H54 (cell line): ENCODE results near the gene CRIP2.

Source experiments
- DNase-seq: peaks from one replicate; pipeline ENCODE4 v3.0.0; 2011; ENCODE audit warnings: low spot score, mixed read lengths; ENCODE audit not compliant: insufficient read length
- FAIRE-seq: peaks from 3 replicates; lab custom pipeline; 2011; peaks lifted over from hg19 to GRCh38; lab: Jason Lieb, UNC
- POLR2A ChIP-seq: IDR thresholded peaks from 2 replicates; pipeline ENCODE4 v1.6.1; 2011; ENCODE audit warnings: low read depth, mild to moderate bottlenecking, low read length

The CRIP2 gene

GRCh38 chr14:105480199-105480746 is 5.7 kb downstream of the CRIP2 start:
- FAIRE-seq (no peak), DNase-seq (no peak)
- no peak for TF ChIP-seq POLR2A

DNA sequence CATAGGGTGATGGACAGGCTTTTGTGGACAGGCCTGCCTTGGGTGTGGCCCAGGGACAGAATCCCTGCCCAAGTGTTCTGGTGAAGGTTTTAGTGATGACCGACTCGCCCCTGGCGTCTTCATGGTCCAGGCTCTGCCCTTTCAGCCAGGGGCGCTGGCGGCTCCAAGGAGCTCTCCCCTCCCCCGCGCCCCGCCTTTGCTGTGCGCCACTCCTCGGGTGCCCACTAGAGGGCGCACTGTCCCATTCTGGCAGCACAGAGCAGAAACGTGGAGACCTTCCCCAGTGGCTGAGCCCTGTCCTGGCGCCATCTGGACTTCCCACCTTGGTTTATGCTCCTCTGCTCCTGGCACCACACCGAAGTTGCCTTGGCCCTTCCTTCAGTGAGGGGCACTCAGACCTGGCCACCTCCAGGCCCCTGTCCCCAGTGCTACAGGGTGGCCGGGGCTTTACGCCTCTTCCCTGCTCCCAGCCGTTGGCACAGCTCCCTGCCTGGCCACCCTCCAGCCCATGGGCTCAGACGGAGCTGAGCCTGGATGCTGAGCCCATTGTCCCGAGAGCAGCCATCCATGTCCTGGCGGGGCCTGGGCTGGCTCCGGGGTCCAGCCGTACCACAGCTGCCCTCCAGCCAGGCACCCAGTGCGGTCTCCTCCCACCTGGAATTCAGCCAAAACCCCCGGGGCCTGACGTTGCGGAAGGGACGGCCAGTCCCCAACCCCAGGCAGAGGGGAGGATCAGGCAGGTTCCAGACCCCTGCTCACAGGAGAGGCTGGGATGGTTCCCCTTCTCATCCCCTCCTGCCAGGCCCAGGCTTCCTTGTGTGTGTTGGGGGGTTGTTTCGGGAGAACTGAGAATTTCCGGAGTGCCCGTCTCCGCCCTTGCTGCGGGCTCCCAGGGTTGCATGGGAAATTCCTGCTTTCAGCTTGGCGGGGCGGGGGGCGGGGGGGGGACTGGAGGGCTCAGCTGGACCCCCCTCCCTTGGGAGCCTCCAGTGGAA is 6.5 kb downstream of the CRIP2 start:
- peak; percentile 23; the same call in 1 of the 2 replicates for TF ChIP-seq POLR2A
- FAIRE-seq = peak; percentile 89
- DNase-seq = peak; percentile 97

GRCh38 chr14:105481886-105482457 is 7.4 kb downstream of the CRIP2 start:
- DNase-seq = peak; percentile 99
- peak; percentile 97 for FAIRE-seq
- no peak for TF ChIP-seq POLR2A

DNA sequence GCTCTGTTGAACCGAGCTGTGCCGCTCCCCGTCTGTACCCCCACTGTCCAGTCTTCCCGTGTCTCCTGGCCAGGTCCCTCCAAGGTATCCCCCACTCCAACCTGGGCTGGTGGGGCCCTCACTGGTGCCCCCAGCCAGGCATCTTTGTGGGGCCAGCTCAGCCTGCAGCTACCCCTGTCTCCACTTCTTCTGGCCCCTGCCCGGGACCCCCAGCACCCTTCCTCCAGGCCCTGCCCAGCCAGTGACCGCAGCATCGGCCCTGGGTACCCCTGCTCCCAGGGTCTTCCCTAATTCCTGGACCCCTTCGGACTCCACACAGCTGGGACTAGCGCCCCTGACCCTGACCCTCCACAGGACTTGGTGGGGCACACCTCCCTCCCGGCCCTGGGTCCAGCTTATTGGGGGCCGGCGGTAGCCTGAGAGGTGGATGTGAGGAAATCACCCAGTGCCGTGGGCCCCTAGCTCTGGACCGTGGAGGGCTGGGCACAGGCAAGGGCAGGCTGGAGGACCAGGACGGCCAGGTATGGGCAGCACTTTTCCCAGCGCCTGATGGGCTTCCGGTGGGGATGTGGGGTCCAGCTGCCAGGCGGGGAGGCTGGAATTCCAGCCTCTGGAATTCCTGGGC is 8.0 kb downstream of the CRIP2 start:
- FAIRE-seq (no peak), DNase-seq (no peak)
- no peak for TF ChIP-seq POLR2A

DNA sequence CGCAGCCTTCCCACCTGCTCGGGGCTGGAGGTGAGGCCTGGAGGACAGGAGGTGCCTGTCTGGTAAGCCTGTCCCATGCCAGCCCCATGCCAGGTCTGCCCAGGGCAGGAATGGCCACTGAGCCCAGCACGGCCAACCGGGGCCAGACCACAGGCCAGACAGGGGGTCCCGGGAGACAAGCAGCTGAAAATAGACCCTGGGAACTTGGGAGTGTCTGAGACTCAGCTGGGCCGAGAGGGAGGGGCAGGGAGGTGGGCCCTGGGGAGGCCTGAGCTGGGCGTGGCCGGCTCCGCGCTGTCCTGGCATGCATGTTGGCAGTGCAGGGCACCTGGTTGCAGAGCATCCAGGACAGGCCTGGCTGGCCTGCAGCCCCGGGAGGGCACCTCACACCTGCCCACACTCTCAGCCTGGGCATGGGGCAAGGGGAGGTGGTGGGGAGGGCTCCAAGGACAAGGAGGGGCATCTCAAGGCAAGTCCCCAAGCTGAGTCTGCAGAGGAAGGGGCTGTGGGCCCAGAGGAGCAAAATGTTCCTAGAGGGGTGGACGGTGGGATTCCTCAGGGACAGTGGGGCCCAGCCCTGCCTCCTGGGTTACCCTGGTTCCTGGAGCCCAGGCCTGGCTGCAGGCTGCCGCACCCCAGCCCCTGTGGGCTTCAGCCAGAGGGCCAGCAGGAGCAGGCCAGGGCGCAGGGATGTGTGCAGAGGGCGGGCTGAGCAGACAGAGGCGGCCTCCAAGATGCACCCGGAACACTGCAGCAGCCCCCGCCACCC is 8.9 kb downstream of the CRIP2 start:
- FAIRE-seq = no peak
- TF ChIP-seq POLR2A = no peak
- no peak for DNase-seq

GRCh38 chr14:105484069-105484996 is 9.7 kb downstream of the CRIP2 start:
- TF ChIP-seq POLR2A = no peak
- no peak for DNase-seq
- no peak for FAIRE-seq

DNA sequence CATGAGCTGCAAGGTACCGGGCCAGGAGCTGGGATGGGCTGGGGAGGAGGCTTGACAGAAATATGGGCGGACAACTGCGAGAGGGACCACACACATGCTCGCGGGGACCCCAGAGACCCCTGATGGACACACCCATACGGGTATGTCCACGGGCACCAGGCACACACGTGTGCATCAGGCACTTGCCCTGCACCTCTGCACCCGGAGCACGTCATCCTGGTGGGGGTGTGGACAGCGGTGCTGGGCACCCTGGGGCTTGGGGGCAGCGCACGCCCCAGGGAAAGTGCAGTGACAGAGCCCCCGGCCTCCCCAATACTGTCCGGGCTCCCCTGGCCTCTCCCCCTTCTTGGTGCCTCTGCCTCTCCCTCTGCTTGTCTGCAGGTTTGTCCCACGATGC is 10.4 kb downstream of the CRIP2 start:
- no peak for DNase-seq
- no peak for FAIRE-seq
- TF ChIP-seq POLR2A = no peak

DNA sequence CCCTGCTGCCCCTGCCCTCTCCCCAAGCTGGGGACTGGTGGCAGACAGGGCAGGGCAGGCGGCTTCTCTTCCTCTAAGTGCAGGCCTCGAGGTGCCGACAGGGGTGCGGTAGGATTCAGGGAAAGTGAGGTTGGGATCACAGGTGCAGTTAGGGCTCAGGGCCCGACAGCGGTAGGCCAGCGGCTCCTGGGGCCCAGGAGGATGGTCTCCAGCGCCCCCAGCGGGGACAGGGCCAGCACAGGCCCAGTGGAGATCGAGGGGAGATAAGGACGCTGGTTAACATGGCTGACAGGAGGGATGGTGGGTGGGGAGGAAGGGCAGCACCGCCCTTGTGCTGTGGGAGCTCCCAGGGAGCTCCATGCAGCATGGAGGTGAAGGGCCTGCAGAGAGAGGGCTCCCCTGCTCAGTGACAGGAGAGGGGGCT is 11.1 kb downstream of the CRIP2 start:
- FAIRE-seq (no peak), DNase-seq (no peak)
- TF ChIP-seq POLR2A = no peak

DNA sequence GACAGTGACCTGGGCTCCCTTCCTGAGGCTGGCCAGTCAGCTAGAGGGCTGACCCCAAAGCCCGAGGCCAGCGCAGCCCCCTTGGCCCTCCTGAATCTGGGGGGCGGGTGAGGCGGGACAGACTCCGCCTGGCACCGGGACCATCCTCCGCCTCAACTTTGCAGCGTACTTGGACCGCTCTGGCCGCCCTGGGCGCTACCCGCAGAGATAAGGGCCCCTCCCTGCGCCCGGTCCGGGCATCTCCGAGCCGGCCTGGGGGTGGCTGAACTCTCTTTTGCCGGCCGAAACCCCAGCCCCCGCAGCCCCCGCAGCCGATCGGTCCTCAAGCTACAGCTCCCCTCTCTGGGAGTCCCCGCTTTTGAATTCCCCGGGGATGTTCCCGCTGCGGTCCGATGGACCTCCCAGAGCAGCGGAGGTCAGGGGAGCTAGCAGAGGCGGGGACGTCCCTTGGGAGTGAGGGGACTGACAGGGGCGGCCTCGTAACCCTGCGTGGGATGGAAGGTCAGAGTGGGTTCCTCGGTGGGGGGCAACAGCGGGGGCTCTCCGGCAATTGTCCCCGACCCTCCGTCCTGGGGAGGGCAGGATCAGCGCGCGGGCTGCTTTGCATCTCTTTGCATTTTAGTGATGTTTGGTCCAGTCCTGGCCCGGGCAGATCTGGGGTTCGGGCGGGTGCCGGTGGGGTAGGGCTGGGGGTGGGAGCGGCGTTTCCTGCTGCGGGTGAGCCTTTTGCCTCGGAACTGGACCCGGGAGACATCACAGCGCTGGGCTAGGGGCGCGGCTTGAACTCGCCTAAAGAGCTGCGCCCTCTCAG is 11.7 kb downstream of the CRIP2 start, which contains the start of gene CRIP1:
TSS of gene CRIP1 (plus strand) at position 724 of the 811 bp plus-strand sequence. CDS start 374 bp downstream, outside the sequence.
- no peak for TF ChIP-seq POLR2A
- FAIRE-seq = no peak

GRCh38 chr14:105486974-105487448 is 12.4 kb downstream of the CRIP2 start:
- no peak for TF ChIP-seq POLR2A
- no peak for FAIRE-seq
- DNase-seq = no peak

More for the DNA sequence above, 11.7 kb downstream of the CRIP2 start, which contains the start of gene CRIP1:
- DNase-seq = no peak

DNA sequence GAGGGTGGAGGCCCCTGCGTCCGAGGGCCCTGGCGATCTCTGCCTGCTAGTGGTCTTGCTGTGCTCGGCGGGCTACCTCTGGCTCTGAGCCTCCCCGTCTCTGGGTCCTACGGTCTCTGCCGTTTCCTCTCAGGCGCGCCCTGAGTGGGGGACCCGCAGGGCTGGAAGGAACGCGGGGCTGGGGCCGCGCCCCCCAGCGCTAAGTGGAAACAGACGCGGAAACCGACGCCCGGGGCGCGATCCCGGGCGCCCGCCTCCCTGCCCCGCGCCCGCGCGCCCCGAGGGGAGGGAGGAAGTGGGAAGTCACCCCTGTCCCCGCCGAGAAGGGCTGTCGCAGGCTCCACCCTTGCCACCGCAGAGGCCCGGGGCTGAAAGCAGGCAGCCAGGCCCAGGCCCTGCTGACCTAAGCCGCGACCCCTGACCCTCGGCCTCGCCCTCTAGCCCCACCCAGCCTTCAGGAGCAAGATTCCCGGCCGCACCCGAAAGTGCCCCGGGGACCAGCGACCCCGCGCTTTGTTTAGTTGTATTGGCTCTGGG is 12.9 kb downstream of the CRIP2 start:
- no peak for TF ChIP-seq POLR2A
- FAIRE-seq (no peak), DNase-seq (no peak)
